Esophagus muscularis mucosa (tissue), 4 donors: ENCODE data around the gene TRAPPC13.

Experiments used
- CTCF ChIP-seq, 3 experiments: fragments of 200-600 bp in 2 of 3; fragments of 450-650 bp in 1 of 3; sonication (generic) in 2 of 3; IDR thresholded peaks; one replicate each; pipeline ENCODE4 v1.5.1; 2017 to 2019; ENCODE audit warnings: antibody characterized with exemption in 3 of 3, mild to moderate bottlenecking in 2 of 3, moderate library complexity in 1 of 3
- EP300 ChIP-seq: sonication (generic); formaldehyde crosslinking; IDR thresholded peaks from one replicate; pipeline ENCODE4 v1.6.1; 2017; ENCODE audit warnings: antibody characterized with exemption
- POLR2A ChIP-seq: fragments of 450-650 bp; IDR thresholded peaks from one replicate; pipeline ENCODE4 v1.6.1; 2017; ENCODE audit warnings: antibody characterized with exemption, moderate library complexity, mild to moderate bottlenecking, low read depth
- POLR2AphosphoS5 ChIP-seq, 2 donors: sonication (generic); formaldehyde crosslinking; IDR thresholded peaks; one replicate each; pipeline ENCODE4 v1.6.1; 2017; ENCODE audit warnings: antibody characterized with exemption in 2 of 2

GRCh38 chr5:65708145-65708544 is 83.3 kb downstream of the TRAPPC13 start:
- TF ChIP-seq CTCF (IDR thresholded peaks at IDR 0.05) (no peak), POLR2A (no peak), POLR2AphosphoS5 (IDR thresholded peaks at IDR 0.05) (no peak), EP300 (no peak)
